HepG2 (cell line): ENCODE data around the gene IGFBP6. TPM values are rescaled to one million over a fixed set of nuclear protein-coding genes. Genes with fewer than 3 reads are reported as not detected.
A peak's percentile ranks its signal among the peaks of the same experiment; 100 is the strongest.

Experiments
- CHCHD3 ChIP-seq: sonication (generic); formaldehyde crosslinking; IDR thresholded peaks from 2 replicates; pipeline ENCODE4 v1.8.0; 2022; ENCODE audit warnings: mild to moderate bottlenecking, missing genetic modification reagents, moderate library complexity
- PCBP1 ChIP-seq: fragments of 200-400 bp; formaldehyde crosslinking; IDR thresholded peaks from 2 replicates; pipeline ENCODE4 v1.6.1; 2017; ENCODE audit warnings: mild to moderate bottlenecking, low read depth, low read length, borderline replicate concordance
- RAD51 ChIP-seq: fragments of 450-650 bp; IDR thresholded peaks from 2 replicates; pipeline ENCODE4 v1.6.1; 2016; ENCODE audit warnings: borderline replicate concordance
- SETDB1 ChIP-seq: sonication (generic); formaldehyde crosslinking; IDR thresholded peaks from 2 replicates; pipeline ENCODE4 v1.5.1; 2020; ENCODE audit warnings: missing genetic modification reagents, mild to moderate bottlenecking, borderline replicate concordance
- TCF12 ChIP-seq, 2 experiments: fragments of 450-650 bp in 1 of 2; sonication (generic) in 1 of 2; formaldehyde crosslinking in 1 of 2; IDR thresholded peaks; 2 replicates each; pipeline versions ENCODE4 v1.6.1 to v1.8.0; 2017 to 2022; ENCODE audit warnings: antibody characterized with exemption in 1 of 2, mild to moderate bottlenecking in 1 of 2, missing genetic modification reagents in 1 of 2, moderate library complexity in 1 of 2
- ZFP1 ChIP-seq: IDR thresholded peaks from 2 replicates; pipeline ENCODE4 v1.6.1; 2016
- ZFP62 ChIP-seq: sonication (generic); formaldehyde crosslinking; IDR thresholded peaks from 2 replicates; pipeline ENCODE4 v1.4.0; 2020; ENCODE audit warnings: missing genetic modification reagents
- ZNF761 ChIP-seq: sonication (generic); formaldehyde crosslinking; conservative IDR thresholded peaks from 2 replicates; pipeline ENCODE4 v1.4.0; 2020; ENCODE audit warnings: mild to moderate bottlenecking, missing genetic modification reagents
- polyA plus RNA-seq, 8 experiments: library from polyadenylated mRNA; depleted of rRNA in 3 of 8; stranded (reverse) in 7 of 8; unstranded in 1 of 8; fragments of >200 nt; fragmentation: Illumina TruSeq in 4 of 8; extraction: Trizol in 4 of 8; gene quantifications; 2 replicates each; pipeline versions ENCODE4 v1.2.1 to v1.2.3, GENCODE V29; 2011 to 2016; ENCODE audit warnings: low read depth in 4 of 8, missing spikeins in 1 of 8, mixed read lengths in 1 of 8; ENCODE audit not compliant: insufficient read depth in 1 of 8
- total RNA-seq, 5 experiments: library from RNA; depleted of rRNA; stranded (reverse); fragments of >200 nt; fragmentation: Illumina TruSeq; extraction: Trizol; gene quantifications; 2 replicates each; pipeline ENCODE4 v1.2.3, GENCODE V29; 2016; ENCODE audit warnings: low read depth in 1 of 5
- TF ChIP-seq, protein P1 (sequence below): IDR thresholded peaks from 2 replicates; pipeline ENCODE4 v1.6.1; 2016; ENCODE audit warnings: low read depth, control low read depth
- TF ChIP-seq, protein P2 (sequence below): sonication (generic); formaldehyde crosslinking; IDR thresholded peaks from 2 replicates; pipeline ENCODE4 v1.4.0; 2020; ENCODE audit warnings: missing genetic modification reagents, mild to moderate bottlenecking, borderline replicate concordance
- TF ChIP-seq, protein P3 (sequence below): sonication (generic); formaldehyde crosslinking; IDR thresholded peaks from 2 replicates; pipeline ENCODE4 v1.9.0; 2021; ENCODE audit warnings: missing genetic modification reagents, borderline replicate concordance
- TF ChIP-seq, protein P4 (sequence below): sonication (generic); IDR thresholded peaks from 2 replicates; pipeline ENCODE4 v1.6.1; 2016; ENCODE audit warnings: low read depth, borderline replicate concordance
- TF ChIP-seq, protein P5 (sequence below): sonication (generic); formaldehyde crosslinking; IDR thresholded peaks from 2 replicates; pipeline ENCODE4 v1.4.0; 2020; ENCODE audit warnings: missing genetic modification reagents
- TF ChIP-seq, protein P6 (sequence below): sonication (generic); formaldehyde crosslinking; conservative IDR thresholded peaks from 2 replicates; pipeline ENCODE4 v1.8.0; 2022; ENCODE audit warnings: missing genetic modification reagents

Gene IGFBP6
- total and polyA plus RNA-seq, 2 of the 13 experiments (the other 11 are each of a cell fraction or from before 2014, with no cell fraction given), result 3.9 to 25.2 TPM

DNA sequence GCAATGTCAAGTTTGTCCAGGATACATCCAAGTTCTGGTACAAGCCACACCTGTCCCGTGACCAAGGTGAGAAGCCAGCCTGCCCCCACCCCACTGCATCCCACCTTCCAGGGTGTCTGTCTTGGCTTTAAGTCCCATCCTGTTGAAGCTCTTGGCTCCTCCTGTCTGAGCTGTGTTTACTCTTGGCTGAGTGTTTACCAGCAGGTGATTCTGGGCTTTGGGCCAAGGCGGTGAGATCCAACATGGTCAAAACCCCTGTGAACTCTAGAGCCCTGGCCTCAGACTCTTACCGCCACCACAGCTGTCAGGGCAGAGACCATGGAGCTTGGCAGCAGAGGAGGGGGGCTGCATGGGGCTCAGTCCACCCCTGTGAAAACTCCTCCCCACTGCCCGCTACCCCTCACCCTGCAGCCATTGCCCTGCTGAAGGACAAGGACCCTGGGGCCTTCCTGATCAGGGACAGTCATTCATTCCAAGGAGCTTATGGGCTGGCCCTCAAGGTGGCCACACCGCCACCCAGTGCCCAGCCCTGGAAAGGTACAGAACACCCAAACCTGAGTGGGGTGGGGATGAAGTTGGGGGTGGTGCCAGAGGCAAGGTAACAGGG lies 36.0 kb upstream of the IGFBP6 start (continued):
- TF ChIP-seq, protein P1, sequence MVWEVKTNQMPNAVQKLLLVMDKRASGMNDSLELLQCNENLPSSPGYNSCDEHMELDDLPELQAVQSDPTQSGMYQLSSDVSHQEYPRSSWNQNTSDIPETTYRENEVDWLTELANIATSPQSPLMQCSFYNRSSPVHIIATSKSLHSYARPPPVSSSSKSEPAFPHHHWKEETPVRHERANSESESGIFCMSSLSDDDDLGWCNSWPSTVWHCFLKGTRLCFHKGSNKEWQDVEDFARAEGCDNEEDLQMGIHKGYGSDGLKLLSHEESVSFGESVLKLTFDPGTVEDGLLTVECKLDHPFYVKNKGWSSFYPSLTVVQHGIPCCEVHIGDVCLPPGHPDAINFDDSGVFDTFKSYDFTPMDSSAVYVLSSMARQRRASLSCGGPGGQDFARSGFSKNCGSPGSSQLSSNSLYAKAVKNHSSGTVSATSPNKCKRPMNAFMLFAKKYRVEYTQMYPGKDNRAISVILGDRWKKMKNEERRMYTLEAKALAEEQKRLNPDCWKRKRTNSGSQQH, result no peak
- no peak for TF ChIP-seq ZFP1 (CRISPR knock-in tag)
- no peak for TF ChIP-seq CHCHD3 (CRISPR knock-in tag)
- no peak for TF ChIP-seq ZNF761 (CRISPR knock-in tag)
- no peak for TF ChIP-seq RAD51
- TF ChIP-seq, protein P2, sequence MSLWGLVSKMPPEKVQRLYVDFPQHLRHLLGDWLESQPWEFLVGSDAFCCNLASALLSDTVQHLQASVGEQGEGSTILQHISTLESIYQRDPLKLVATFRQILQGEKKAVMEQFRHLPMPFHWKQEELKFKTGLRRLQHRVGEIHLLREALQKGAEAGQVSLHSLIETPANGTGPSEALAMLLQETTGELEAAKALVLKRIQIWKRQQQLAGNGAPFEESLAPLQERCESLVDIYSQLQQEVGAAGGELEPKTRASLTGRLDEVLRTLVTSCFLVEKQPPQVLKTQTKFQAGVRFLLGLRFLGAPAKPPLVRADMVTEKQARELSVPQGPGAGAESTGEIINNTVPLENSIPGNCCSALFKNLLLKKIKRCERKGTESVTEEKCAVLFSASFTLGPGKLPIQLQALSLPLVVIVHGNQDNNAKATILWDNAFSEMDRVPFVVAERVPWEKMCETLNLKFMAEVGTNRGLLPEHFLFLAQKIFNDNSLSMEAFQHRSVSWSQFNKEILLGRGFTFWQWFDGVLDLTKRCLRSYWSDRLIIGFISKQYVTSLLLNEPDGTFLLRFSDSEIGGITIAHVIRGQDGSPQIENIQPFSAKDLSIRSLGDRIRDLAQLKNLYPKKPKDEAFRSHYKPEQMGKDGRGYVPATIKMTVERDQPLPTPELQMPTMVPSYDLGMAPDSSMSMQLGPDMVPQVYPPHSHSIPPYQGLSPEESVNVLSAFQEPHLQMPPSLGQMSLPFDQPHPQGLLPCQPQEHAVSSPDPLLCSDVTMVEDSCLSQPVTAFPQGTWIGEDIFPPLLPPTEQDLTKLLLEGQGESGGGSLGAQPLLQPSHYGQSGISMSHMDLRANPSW, result peak; percentile 73; the same call in 1 of the 2 replicates
- no peak for TF ChIP-seq ZFP62 (CRISPR knock-in tag)
- TF ChIP-seq, protein P3, sequence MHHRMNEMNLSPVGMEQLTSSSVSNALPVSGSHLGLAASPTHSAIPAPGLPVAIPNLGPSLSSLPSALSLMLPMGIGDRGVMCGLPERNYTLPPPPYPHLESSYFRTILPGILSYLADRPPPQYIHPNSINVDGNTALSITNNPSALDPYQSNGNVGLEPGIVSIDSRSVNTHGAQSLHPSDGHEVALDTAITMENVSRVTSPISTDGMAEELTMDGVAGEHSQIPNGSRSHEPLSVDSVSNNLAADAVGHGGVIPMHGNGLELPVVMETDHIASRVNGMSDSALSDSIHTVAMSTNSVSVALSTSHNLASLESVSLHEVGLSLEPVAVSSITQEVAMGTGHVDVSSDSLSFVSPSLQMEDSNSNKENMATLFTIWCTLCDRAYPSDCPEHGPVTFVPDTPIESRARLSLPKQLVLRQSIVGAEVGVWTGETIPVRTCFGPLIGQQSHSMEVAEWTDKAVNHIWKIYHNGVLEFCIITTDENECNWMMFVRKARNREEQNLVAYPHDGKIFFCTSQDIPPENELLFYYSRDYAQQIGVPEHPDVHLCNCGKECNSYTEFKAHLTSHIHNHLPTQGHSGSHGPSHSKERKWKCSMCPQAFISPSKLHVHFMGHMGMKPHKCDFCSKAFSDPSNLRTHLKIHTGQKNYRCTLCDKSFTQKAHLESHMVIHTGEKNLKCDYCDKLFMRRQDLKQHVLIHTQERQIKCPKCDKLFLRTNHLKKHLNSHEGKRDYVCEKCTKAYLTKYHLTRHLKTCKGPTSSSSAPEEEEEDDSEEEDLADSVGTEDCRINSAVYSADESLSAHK, result no peak
- TF ChIP-seq, protein P4, sequence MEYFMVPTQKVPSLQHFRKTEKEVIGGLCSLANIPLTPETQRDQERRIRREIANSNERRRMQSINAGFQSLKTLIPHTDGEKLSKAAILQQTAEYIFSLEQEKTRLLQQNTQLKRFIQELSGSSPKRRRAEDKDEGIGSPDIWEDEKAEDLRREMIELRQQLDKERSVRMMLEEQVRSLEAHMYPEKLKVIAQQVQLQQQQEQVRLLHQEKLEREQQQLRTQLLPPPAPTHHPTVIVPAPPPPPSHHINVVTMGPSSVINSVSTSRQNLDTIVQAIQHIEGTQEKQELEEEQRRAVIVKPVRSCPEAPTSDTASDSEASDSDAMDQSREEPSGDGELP, result peak; percentile 92
- no peak for TF ChIP-seq PCBP1
- TF ChIP-seq TCF12 (IDR thresholded peaks at IDR 0.05), result no peak
- no peak for TF ChIP-seq TCF12 (CRISPR knock-in tag; IDR thresholded peaks at IDR 0.05)
- TF ChIP-seq SETDB1, result no peak
- TF ChIP-seq, protein P5, sequence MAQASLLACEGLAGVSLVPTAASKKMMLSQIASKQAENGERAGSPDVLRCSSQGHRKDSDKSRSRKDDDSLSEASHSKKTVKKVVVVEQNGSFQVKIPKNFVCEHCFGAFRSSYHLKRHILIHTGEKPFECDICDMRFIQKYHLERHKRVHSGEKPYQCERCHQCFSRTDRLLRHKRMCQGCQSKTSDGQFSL, result no peak
- TF ChIP-seq, protein P6, sequence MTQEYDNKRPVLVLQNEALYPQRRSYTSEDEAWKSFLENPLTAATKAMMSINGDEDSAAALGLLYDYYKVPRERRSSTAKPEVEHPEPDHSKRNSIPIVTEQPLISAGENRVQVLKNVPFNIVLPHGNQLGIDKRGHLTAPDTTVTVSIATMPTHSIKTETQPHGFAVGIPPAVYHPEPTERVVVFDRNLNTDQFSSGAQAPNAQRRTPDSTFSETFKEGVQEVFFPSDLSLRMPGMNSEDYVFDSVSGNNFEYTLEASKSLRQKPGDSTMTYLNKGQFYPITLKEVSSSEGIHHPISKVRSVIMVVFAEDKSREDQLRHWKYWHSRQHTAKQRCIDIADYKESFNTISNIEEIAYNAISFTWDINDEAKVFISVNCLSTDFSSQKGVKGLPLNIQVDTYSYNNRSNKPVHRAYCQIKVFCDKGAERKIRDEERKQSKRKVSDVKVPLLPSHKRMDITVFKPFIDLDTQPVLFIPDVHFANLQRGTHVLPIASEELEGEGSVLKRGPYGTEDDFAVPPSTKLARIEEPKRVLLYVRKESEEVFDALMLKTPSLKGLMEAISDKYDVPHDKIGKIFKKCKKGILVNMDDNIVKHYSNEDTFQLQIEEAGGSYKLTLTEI (CRISPR knock-in tag), result no peak
